Heart left ventricle (tissue), 13 donors: ENCODE measurements around the gene ZSCAN10.

Experiments
- POLR2A ChIP-seq, 2 donors: fragments of 450-650 bp; IDR thresholded peaks; one replicate each; pipeline ENCODE4 v1.6.1; 2017; ENCODE audit warnings: antibody characterized with exemption in 2 of 2, mild to moderate bottlenecking in 2 of 2, moderate library complexity in 2 of 2
- TF ChIP-seq, protein P1 (sequence below), 12 donors: fragments of 200-600 bp; sonication (generic) in 4 of 12; IDR thresholded peaks; one replicate each; pipeline versions ENCODE4 v1.5.0 to v1.8.0; 2018 to 2022; ENCODE audit warnings: antibody characterized with exemption in 12 of 12, mild to moderate bottlenecking in 5 of 12
- donor health status: ischemic (EF 13 %, LVEDD 7.1; RV severe dilation, severe dysfunction).
- donor health status: DM: no; HTN: yes; CAD: no.
- donor health status: DM: no; HTN: no; CAD: no.
- donor health status: ischemic (EF 25% LVEDD 6.9; RV normal size, moderate dysfunction).
- donor health status: ischemic (EF 25% LVEDD 5.7; RV mildly dilated, moderate dysfunction).
- donor health status: ischemic (EF 35%, LVEDD 5.7; RV mildly dilated, moderate dysfunction).
- donor health status: nonischemic (EF 11% LVEDD 7.7; RV severe dilation, severe dysfunction).
- donor health status: DM: yes; HTN: yes; CAD: no.
- donor health status: PGD.
- donor health status: ischemic (EF 29% LVEDD 5.4; RV normal size, mild dysfunction).
- donor health status: nonischemic (EF 23%, LVEDD 6.1; RV moderate dilation, normal function).

DNA sequence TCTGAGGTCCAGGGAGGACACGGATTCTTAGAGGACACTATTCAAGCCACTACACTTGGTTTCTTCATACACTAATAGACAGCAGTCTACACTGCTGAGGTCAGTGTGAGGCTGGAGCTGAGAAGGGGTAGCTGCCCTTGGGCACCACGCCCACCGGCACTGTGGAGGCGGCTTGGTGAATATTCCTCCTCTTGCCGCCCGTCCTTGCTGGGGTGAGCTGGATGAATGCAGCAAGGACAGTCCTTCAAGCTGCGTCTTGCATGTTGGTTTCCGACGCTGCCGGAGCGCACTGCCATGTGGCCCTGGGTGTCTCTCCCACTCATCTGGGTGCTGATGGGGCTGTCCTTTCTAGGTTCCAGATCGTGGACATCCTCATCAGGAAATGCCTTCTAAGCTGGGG lies 15.9 kb upstream of the ZSCAN10 start:
- TF ChIP-seq POLR2A (IDR thresholded peaks at IDR 0.05): no peak
- TF ChIP-seq, protein P1, sequence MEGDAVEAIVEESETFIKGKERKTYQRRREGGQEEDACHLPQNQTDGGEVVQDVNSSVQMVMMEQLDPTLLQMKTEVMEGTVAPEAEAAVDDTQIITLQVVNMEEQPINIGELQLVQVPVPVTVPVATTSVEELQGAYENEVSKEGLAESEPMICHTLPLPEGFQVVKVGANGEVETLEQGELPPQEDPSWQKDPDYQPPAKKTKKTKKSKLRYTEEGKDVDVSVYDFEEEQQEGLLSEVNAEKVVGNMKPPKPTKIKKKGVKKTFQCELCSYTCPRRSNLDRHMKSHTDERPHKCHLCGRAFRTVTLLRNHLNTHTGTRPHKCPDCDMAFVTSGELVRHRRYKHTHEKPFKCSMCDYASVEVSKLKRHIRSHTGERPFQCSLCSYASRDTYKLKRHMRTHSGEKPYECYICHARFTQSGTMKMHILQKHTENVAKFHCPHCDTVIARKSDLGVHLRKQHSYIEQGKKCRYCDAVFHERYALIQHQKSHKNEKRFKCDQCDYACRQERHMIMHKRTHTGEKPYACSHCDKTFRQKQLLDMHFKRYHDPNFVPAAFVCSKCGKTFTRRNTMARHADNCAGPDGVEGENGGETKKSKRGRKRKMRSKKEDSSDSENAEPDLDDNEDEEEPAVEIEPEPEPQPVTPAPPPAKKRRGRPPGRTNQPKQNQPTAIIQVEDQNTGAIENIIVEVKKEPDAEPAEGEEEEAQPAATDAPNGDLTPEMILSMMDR (IDR thresholded peaks at IDR 0.05): no peak
